Activated gamma-delta T cell (primary cell): ENCODE results near the gene RAD9A.

Source experiments
- DNase-seq: peaks from one replicate; lab custom pipeline; 2025; lab: John Stamatoyannopoulos, UW

RAD9A gene

DNA sequence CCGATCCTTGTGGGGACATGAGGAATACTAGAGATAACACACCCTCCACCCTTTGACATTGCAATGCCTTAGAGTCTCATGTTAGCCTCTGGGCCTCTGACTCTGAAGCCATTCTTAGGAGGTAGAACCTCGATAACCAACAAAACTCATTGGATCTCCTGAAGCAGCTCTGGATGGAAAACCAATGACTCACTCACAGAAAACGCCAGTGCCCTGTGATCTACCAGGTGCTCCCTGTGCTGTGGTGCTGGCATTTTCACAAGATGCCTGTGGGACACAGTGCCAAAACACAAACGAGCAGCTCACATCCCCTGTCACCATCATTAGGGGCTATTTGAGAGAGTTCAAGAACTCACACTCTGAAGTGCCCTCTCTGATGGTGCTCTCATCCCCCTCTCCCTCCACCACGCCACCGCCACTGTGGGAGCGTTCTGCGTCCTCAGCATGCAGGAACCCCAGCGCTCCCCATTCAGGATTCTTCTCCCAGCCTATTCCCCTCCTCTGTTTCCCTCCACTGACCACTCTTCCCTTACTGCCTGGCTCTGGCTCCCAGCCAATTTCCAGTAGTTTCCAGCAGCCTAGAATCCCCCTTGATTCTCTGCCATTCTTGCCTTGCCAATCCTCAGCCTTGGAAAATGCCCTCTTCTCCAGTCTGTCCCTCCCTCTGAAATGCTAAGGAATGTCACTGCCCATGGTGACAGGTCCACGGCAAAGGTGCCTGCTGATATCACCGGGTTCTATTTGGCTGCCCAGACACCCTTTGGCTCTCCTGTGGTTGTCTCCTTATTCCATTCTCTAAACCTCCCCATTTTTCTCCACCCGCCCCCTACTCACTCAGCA is 33.7 kb upstream of the RAD9A start:
- no peak for DNase-seq

DNA sequence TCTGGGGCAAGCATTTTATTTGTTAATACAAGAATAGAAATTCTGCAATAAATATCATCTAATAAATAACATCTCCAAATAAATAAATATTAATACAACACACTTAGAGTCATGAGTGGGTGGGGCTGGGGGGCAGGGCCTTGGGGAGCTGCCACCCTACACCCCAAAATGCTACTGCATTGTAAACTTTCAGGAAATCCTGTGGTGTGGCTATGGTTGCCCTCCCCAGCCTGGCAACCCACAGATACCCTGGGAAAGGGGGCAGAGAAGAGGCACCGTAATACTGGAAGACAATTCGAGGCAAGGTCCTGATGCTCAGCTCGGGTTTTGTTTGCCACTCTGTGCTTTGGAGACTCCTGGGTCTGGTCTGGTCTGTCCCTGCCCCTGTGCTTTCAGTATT is 27.6 kb upstream of the RAD9A start:
- no peak for DNase-seq

DNA sequence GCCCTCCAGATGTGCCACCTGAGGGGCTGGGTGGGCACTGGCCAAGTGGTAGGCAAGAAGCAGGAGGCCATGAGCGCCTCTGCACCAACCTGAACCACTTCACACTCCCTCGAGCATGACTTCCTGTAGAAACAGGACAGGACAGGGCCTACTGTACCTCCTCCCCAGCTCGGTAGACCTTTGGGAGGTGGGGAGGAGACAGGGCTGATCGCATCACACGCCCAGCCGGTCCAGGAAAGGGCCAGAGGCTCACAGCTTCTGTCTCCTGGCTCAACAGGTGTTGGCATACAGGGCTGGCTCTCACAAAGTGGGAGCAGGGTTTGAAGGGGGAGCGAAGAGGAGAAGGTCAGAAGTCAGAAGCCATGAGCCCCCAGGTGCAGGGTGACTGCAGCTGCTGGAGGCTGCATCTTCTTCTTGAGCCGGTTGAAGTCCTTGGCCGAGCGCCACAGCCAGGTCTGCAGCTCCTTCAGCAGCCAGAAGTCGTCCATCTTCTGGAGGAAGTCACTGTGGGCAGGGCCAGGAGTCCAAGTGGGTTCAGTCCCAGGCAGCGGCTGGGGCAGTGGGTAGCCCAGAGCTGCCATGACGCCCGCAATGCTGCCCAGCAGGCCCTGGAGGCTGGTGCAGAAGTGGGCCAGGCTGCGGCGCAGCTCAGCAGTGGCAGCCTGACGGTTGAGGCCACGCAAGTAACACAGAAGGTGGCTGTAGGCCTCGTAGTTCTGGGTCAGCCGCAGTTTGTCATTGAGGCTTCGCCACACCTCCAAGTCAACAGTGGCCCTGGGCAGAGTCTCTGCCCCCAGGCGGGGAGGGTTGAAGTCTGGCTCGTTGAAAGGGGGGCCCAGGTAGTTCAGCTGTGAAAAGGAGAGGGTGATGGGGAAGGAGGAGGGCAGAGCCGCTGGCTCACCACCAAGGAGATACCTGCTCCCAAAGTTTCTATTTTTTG is 26.7 kb upstream of the RAD9A start:
- DNase-seq = no peak

DNA sequence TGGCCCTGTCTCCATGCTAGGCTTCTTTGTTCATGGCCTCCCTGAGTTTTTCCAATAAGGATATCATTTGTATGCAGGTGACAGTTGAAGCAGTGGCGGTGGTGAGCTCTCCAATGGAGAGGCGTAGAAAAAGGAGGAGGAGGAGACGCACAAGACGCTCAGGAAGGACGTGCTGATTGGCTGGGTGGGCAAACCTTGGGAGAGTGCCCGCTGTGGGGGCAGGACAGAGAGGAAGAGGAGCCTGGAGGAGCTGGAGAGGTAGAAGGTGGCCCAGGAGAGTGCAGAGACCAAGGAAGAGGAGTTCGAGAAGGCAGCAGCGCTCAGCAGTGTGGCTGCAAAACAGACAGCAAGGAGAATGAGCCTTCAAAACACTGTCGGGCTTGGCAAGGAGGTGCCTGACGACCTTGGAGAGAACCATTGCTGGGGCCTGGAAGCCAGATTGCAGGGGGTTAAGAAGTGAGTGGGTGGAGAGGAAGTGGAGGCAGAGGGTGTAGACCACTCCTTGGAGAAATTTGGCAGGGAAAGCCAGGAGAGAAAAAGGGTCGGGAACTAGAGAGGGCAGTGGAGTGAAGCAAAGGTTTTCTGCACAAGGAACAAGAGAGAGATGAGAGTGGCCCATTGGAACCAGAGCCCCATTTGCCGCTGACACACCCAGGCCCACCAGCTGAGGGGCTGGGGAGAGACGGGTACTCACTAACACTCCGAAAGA is 25.9 kb upstream of the RAD9A start:
- DNase-seq = no peak

DNA sequence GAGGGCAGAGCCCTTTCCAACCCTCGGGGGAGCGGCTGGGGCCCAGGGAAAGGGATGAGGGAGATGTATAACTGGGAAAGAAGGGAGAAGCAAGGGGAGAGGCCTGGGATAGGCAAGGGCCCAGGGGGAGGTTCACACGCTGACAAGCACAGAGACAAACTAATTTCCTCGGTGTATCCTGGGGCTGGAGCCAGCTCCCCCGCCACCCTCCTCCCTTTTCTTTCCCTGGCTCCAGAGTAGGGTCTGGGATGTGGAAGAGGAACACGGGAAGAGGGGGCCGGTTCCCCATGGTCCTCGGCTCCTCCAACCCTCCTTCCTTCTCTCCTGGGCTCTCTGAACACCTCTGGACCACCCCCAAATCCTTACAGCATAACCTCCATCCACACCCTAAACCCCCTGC is 25.2 kb upstream of the RAD9A start:
- no peak for DNase-seq

DNA sequence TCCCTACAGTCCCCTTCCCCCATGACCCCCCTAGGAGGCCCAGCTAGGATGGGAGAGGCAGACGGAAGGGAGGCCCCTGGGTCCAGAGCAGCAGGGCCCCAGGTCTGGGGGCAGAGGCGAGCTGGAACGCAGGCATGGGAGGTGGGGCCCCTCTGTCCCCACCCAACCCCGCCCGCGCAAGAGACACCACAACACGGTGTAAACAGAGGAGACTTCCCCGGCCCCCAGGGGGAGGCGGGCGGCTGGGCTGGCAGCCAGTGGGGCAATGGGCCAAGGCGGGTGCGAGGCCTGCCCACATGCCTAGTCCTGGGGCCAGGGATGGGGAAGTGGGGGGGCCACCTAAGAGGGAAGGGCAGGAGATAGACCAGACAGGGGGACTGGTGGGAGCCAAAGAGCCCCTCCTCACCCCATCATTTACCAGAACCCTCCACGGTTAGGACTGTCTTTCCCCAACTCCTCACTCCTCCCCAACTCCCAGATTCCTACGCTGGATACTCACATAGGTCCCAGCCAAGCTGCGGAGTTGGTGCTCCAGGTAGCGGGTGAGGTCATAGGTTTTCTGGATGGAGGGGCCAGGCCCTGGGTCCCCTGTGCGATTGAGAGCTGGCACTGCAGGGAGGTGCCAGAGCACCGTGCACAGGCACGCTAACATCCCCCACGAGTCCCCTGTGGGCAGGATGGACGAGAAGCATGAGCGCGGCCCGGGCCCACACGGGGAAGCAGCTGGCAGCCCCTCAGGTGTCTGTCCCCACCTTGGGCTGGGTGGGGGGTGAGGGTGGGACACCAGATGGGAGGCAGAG is 24.6 kb upstream of the RAD9A start:
- DNase-seq = no peak

DNA sequence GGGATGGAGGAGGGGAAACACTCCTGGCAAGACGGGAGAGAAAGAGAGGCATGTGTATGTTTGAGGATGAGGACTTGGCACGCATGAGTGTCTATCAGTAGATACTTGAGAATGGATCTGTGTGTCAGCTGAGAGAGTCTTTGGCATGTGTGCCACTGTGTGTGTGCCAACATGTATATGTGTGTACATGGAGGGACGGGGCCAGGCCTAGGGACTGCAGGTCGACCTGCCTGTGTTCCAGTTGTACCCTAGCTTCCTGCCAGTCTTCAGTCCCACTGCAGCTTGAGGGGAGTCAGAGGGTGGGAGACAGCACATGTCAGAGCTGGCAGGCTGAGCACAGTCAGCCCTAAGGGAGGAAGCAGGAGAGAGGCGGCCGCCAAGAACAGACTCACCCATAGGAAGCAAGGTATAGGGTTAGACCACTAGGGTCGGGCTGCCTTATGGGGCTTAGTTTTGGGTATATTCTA is 24.0 kb upstream of the RAD9A start:
- no peak for DNase-seq

DNA sequence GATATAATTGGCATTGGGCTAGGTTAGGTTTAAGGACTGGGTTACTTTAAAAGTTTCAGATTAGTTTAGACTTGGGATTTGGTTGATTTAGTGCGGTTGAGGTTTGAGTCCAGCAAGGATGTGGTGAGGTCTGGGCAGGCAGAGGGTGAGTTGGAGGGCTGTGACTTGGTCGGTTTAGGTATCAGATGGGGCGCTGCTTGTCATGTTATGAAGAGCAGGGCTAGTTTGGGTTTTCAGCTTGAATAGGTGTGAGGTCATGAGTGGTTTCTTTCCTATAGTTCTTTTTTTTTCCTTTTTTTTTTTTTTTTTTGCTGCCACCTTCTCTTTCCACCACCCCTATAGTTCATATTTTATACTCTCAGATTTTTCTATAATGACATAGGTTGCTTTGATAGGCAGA is 23.2 kb upstream of the RAD9A start:
- no peak for DNase-seq

DNA sequence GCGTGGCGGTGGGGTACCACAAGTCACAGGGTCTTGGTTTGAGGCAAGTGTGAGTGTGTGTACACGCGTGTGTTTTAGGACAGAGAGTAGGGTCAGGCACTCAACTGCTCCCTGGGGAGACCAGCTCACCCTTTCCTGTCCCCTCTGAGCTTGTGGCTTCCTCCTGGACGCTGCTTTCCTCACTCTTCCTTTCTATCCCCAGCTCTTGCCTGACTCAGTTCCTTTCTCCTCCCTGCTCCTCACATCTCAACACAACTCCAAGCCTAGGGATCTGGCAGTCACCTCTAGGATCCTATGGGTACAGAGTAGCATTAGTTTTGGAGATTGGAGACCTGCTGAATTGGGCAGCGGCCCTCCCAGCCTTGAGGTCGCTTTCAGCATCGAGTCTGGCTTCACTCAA is 22.5 kb upstream of the RAD9A start:
- DNase-seq = no peak

DNA sequence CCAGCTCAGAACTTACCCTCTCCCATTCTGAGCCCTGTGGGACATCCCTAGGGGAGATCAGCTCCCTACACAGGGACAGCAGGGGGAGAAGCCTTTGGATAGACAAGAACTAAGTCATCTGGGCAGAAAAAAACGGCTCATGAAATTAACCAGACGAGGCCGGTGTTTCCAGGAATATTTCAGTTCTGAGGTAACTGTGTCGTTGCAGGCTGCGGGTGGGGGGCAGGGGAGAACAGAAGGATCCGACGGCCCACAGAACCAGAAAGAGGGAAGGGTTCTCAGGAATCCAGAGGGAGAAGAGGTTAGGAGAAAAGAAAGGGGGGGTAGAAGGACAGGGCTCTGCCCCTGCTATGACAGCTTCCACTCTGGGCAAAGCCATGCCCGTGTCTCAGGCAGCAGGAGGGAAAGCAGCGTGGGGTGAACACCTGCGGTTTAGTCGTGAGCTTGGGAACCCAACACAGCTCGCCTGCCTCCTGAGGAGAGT is 21.9 kb upstream of the RAD9A start:
- DNase-seq = no peak

DNA sequence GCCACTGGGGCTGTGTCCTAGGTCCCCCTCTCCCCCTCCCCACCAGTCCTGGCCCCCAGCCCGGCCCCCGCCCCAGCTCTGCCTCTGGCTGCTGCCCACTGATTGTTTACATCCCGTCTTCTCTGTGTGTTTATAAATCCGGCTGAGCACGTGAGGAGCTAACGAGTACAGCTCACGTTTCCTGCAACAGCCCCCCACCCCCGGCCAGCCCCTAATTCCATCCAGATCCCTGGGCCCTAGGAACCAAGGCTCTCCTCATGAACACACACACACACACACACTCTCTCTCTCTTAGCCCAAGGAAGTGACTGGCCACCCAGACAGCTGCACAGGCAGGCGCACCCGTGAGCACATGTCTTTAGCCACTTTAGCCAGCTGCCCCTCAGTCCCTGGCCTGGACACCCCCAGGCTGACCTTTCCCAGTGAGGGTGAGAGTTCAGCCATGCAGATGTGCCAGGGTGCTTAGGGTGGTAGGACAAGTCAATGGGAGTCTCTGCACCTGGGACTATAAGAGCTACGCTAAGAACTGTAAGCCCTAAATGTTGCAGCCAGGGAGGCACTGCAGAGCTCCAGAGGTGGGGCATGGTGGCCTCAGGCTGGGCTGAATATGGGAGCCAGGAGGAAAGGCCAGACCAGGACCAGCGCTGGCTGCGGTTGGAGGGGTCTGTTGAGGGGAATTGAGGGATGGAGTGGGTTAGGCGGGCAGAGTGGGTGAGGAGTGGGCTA is 21.3 kb upstream of the RAD9A start:
- no peak for DNase-seq

DNA sequence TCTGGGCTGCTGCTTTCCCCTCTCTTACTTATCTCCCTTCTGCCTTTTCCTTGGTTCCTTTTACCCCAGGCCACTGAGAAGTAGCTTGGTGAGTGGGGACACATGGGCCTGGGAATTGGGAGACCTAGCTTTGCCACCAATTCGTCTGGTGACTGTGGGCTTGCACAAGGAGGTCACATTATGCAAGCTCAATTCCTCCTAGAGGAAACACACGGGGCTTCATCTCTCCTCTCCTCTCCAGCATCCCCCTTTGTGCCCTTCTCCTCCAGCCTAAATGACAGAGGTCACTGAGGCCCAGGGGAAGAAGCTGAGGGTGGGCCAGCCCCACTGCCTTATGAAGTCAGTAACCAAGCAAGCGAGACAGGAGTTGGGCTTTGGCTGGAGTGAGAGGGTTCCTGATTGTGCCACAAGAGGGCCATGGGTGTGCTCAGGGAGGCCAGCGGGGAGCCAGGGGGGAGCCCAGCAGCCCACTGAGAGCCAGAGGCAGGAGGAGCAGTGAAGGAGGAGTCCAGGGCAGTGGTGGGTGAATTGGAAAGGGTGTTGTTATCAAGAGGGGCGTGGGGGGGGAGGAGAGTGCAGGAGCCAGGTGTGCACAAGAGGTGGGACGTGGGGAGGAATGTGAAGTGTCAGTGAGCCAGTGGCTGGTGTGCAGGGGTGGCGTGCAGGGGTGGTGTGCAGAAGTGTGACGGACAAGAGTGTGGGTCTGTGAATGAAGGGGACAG is 20.4 kb upstream of the RAD9A start:
- no peak for DNase-seq

DNA sequence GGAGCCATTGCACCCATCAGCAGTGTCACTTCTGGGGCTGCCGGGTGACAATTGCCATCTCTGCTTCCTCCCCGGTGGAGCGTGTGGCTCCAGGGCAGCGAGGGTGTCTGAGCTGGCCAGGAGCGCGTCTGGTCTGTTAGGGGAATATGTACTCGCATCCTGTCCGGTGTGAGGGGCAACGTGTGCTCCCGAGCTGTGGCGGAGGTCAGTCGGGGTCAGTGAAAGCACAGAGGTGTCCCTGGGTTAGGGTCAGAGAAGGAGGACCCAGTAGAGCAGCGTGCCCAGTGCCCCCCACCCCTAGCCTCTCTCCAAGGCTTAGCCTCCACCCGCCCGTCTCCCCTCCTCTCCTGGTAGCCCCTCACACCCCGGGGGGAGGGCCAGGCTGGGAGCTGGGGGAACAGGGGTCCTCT is 19.9 kb upstream of the RAD9A start:
- no peak for DNase-seq

DNA sequence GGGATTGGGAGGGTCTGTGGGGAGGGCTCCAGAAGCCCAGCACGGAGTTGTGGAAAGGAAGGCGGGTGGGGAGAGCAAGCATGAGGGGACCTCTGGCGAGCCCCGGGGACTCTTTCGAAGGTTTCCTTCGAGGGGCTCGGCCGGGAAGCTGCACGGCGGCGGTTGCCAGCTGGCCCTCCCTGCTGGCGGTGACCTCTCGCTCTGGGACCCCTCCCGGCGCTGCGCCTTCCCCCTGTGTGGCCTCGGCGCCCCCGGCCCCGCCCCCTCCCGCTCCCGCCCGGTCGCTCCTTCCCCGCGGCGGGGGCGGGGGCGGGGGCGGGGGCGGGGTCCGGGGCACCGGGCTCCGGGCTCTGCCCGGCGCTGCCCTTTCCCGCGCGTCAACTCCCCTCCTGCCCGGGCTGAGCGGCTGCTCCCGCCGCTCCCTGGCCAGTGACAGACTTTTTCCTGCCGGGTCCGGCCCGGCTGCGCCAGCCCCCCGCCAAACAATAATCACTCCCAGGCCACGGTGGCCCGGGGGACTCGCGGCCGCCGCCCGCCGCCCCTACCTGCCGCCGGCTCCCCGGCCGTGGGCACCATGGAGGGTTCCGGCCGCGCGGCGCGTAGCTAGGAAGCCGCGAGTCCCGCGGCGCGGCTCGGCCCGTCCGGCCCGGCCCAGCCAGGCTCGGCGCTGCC is 19.3 kb upstream of the RAD9A start:
- peak; percentile 36 for DNase-seq

DNA sequence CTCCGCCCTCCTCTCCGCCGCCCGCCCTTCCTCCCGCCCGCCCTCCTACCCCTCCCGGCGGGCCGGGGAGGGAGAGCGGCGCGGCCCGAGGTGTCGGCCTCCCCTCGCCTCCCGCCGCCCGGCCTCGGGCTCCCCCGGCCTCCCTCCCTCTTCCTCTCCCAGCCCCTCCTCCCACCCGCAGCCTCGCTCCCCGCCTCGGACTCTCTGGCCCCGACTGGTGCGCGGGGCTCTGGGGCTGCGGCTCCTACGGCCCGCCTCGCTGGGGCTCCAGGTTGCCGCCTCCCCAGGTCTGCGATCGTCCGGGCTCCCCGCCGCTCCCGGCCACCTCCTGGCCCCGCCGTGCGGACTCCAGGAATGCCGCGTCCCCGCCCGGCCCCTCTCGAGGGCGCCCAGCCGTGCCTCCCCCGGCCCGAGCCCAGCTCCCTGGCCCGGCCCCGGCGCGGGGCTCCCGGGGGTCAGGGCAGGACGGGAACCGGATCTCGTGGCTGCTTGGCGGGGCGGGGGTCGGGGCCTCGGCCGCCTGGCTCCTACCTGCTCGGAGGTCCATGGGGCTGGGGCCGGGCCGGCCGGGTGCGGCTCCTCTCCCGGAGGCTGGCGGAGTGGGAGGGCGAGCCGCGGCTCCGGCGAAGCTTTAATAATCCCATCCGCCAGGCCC is 18.7 kb upstream of the RAD9A start, which contains the start of gene CLCF1:
Gene CLCF1, minus strand, starts transcription at position 606 of the 655 bp plus-strand sequence. Its CDS starts 59 bp downstream, at position 547.
- peak; percentile 53 for DNase-seq

DNA sequence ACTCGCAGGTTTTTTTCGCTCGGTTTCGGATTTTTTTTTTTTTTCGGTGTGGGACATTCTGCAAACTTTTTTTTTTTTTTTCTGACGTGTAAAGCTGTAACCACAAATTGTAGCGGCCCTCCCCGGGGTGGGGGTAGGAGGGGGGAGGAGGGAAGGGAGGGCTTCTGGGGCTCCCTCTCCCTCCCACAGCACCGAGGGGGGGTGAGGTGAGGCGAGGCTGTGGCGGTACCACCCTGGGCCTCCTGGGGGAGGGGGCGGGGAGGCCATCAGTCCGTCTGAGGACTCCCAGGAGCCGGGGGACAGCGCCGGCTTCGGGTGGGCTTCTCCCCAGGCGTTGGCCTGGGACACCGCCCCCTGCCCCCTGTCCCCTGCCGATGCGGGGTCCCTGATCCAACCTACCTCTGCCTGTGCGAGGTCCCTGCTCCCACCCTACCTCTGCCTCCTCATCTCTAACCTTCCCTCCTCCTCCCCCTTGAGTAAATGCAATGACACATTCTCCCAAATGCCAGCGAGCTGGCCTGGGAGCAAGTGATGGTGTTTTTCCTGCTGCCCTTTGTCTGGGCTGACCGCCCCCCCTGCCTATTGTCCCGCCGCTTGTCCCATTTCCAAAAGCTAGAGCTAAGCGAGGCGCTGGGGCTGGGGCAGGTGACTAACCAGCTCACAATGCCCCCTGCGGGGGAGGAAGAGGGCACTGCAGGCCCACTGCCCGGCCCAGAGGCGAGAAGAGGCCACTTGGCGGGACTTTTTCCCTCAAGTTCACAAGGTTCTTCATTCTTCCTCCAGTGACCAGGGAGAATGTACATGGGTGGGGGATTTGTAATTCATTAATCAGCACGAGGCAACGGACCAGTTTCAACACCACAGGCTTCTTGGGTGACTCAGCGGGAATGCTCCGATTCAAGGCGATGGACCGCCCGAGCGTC is 17.9 kb upstream of the RAD9A start:
- peak; percentile 62 for DNase-seq

DNA sequence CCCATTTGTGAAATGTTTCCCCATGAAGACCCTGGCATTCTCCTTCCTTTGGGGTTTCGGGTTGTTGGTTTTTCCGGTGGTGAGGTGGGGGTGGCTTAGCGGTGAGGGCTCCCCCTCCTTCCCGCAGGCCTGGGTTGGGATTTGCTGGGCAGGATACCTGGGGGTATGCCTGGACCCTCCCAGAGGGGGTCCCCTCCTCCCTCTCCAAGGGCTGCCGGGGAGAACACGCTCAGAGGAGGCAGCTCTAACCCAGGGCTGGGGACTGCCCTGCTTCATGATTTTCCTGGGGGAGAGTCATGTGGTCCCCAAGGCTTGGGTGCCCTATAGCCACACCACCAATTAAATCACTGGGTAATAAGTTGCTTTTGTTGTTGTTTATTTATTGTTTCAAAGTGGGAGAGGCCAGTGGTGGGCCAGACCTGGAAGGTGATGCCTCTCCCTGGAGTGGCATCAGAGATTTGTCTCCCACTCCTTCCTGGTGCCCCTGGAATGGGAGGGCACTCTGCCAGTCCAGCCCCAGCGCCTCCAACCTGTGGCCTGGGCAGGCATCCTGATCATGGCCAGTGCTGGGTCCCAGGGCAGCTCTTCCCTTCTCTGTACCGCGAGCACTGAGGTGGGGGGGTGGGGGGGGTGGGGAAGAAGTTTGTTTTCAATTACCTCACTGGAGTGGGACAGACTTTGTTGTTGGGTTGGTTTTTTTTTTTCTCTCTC is 17.1 kb upstream of the RAD9A start:
- no peak for DNase-seq
